ENCODE results near the gene PAK1. TPM values are rescaled to one million over a fixed set of nuclear protein-coding genes. Genes with fewer than 3 reads are reported as not detected.
A peak's percentile ranks its signal among the peaks of the same experiment; 100 is the strongest.

PAK1 gene
- total RNA-seq, 6 donors from 2014 or later: 14.9 to 49.2 (median 30.1) TPM

DNA sequence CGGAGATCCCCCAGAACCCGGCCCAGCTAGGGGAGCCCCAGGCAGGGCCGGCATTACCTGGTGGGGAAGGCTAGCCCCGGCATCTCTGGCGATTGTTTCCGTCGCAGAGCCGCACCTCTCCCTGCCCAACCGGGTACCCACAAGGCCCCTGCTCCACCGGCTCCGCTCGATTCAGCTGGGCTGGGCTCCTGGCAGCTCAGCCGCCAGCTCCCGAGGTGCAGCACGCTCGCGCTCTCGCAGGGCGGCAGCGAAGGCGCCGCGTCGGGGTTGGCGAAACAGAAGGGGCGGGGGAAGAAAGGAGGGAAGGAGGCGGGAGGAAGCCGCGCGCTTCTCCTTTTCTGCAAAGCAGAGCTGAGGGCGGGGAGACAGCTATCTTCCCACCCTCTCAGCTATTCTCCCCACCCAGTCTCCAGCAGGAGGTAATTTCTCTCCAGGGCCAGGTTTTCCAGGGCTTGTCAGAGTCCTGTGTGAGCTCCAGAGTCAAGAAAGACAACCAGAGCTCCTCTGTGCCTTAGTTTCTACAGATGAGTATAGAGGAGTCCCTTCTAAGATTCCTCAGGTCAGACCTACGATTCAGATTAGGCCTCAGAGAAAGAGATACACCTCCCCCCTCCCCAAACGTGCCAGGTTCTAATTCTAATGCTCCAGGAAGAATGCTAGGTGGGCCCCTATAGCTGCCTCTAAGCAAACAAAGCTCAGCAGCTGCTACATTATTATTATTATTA, 62.0 kb downstream of the PAK1 start:
- Histone ChIP-seq H3K27ac (peak overlapping the region; percentile 19 to 89 (median 76)), H3K9me3 (no peaks in the 10 kb centered on the region), H3K27me3 (no peaks in the 10 kb centered on the region), H3K36me3 (no peaks in the 10 kb centered on the region), H3K4me3 (peak overlapping the region; percentile 3 to 57 (median 48)), H3K4me1 (peaks cover 9 to 36% (median 21%) of the 10 kb centered on the region in 4 donors)
- WGBS, 2 donors: 1% methylated on average over 21 to 26 of the region's 33 CpGs
- TF ChIP-seq POLR2AphosphoS5 (IDR thresholded peaks at IDR 0.05) (peak in 1 of 2 donors; percentile 75), POLR2A (IDR thresholded peaks at IDR 0.05) (peak in 1 of 4 donors; percentile 60), EP300 (IDR thresholded peaks at IDR 0.05) (no peak)
- TF ChIP-seq, protein P1, sequence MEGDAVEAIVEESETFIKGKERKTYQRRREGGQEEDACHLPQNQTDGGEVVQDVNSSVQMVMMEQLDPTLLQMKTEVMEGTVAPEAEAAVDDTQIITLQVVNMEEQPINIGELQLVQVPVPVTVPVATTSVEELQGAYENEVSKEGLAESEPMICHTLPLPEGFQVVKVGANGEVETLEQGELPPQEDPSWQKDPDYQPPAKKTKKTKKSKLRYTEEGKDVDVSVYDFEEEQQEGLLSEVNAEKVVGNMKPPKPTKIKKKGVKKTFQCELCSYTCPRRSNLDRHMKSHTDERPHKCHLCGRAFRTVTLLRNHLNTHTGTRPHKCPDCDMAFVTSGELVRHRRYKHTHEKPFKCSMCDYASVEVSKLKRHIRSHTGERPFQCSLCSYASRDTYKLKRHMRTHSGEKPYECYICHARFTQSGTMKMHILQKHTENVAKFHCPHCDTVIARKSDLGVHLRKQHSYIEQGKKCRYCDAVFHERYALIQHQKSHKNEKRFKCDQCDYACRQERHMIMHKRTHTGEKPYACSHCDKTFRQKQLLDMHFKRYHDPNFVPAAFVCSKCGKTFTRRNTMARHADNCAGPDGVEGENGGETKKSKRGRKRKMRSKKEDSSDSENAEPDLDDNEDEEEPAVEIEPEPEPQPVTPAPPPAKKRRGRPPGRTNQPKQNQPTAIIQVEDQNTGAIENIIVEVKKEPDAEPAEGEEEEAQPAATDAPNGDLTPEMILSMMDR (IDR thresholded peaks at IDR 0.05): peak in 1 of 6 experiments; percentile 16
- peak; percentile 95 to 99 for ATAC-seq (ENCODE audit: low FRiP score in 2 of 2)
- DNase-seq: peak; percentile 91 to 95

DNA sequence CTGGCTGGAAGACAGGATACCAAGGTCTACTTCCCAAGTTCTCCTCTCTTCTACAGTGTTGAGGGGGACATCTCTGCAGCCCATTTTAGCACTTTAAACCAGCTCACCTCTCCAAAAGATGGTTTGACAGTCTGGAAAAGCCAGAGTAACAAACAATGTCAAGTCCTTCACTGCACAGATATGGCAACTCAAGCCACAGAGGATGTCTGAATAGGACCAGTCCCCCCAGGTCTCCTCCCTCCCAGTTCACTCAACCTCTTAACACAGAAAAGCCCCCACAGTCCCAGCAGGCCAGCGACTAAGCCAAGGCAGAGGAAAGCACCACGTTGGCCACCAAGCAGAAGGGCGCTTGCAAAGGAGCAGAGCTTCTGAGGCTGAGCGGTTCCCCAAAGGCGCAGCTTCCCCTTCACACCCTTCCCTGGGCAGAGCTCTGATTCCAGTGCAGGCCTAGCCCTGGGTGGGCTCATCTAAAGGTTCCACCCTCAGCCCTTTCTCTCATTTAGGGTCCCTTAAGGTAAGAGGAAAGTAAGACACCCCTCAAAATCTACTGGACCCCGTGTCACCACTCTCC, 62.7 kb downstream of the PAK1 start:
- no peaks in the 10 kb centered on the region for H3K9me3 ChIP-seq
- DNase-seq (peak in 1 of 2 donors; percentile 62), ATAC-seq (ENCODE audit: low FRiP score in 2 of 2) (peak; percentile 80 to 81)
- H3K36me3 ChIP-seq: no peaks in the 10 kb centered on the region
- H3K27ac ChIP-seq: peak overlapping the region; percentile 19 to 89 (median 76)
- peaks cover 9 to 36% (median 21%) of the 10 kb centered on the region in 4 donors for H3K4me1 ChIP-seq
- TF ChIP-seq EP300 (IDR thresholded peaks at IDR 0.05) (no peak), POLR2A (IDR thresholded peaks at IDR 0.05) (no peak)
- TF ChIP-seq, protein P1 (IDR thresholded peaks at IDR 0.05): no peak
- WGBS, 2 donors: 30 to 35% methylated on average over 2 to 6 of the region's 6 CpGs
- peak overlapping the region; percentile 3 to 57 (median 48) for H3K4me3 ChIP-seq
- no peaks in the 10 kb centered on the region for H3K27me3 ChIP-seq

- peak overlapping the region in 2 of 4 donors; percentile 81 to 89 for H3K27ac ChIP-seq
- H3K4me3 ChIP-seq: no peak overlapping the region
- no peaks in the 10 kb centered on the region for H3K9me3 ChIP-seq
- ATAC-seq (ENCODE audit: low FRiP score in 2 of 2): no peak
- no peaks in the 10 kb centered on the region for H3K36me3 ChIP-seq
- TF ChIP-seq POLR2AphosphoS5 (IDR thresholded peaks at IDR 0.05) (no peak), POLR2A (IDR thresholded peaks at IDR 0.05) (no peak), EP300 (IDR thresholded peaks at IDR 0.05) (no peak)
- TF ChIP-seq, protein P1 (IDR thresholded peaks at IDR 0.05): no peak
- 65 to 76% methylated on average over 4 of the region's 4 CpGs for WGBS, 2 donors
- H3K27me3 ChIP-seq: no peaks in the 10 kb centered on the region
- H3K4me1 ChIP-seq: peaks cover 9 to 36% (median 21%) of the 10 kb centered on the region in 4 donors
- peak in 1 of 2 donors; percentile 23 for DNase-seq
Measured at GRCh38 chr11:77410076-77410827, 63.6 kb downstream of the PAK1 start.

GRCh38 chr11:77409046-77409445, 64.8 kb downstream of the PAK1 start:
- TF ChIP-seq, protein P1 (IDR thresholded peaks at IDR 0.05): no peak
- H3K4me1 ChIP-seq: peaks cover 9 to 36% (median 21%) of the 10 kb centered on the region in 4 donors
- no peak overlapping the region for H3K27ac ChIP-seq
- no peaks in the 10 kb centered on the region for H3K36me3 ChIP-seq
- ATAC-seq (ENCODE audit: low FRiP score in 2 of 2) (no peak), DNase-seq (no peak)
- no peaks in the 10 kb centered on the region for H3K27me3 ChIP-seq
- 88 to 100% methylated on average over 1 of the region's 1 CpG for WGBS, 2 donors
- H3K4me3 ChIP-seq: no peak overlapping the region
- H3K9me3 ChIP-seq: no peaks in the 10 kb centered on the region
